Naive thymus-derived CD8-positive, alpha-beta T cell (primary cell): Measurements from ENCODE around the gene MVP. TPM values are rescaled to one million over a fixed set of nuclear protein-coding genes. Genes with fewer than 3 reads are reported as not detected.

Source experiments
- ATAC-seq, 2 donors: fragments of 150-1000 bp; cut with Tn5 transposase in 1 of 2; sonication (Bioruptor Pico), chemical (Tn5 transposase) in 1 of 2; 1 replicate in 1 of 2; 2 replicates in 1 of 2; pipeline ENCODE4 v1.10.0; 2021; ENCODE audit warnings: mild to moderate bottlenecking in 2 of 2, moderate library complexity in 2 of 2
- POLR2A ChIA-PET: fragments of 350-600 bp; sonication (Branson Sonifier 250); formaldehyde crosslinking; loops from one replicate; lab custom pipeline; 2021; ENCODE audit warnings: antibody characterized with exemption; lab: Charles Lee
- DNase-seq, 10 donors: peaks; one replicate each; pipeline versions ENCODE4 v3.0.0 to v3.0.0-alpha.2; 2020 to 2022
- H3K27ac Mint-ChIP-seq, 10 donors: one replicate each; pipeline ENCODE4 v1.8.0; 2020 to 2022; ENCODE audit warnings: mild to moderate bottlenecking in 10 of 10, mixed read lengths in 10 of 10, moderate library complexity in 4 of 10, inconsistent platforms in 1 of 10
- H3K27me3 Mint-ChIP-seq, 5 donors: one replicate each; pipeline ENCODE4 v1.8.0; 2021 to 2022; ENCODE audit warnings: mixed read lengths in 5 of 5
- H3K36me3 Mint-ChIP-seq, 3 donors: one replicate each; pipeline ENCODE4 v1.8.0; 2020 to 2022; ENCODE audit warnings: mixed read lengths in 3 of 3, mild to moderate bottlenecking in 2 of 3, inconsistent platforms in 1 of 3
- H3K4me1 Mint-ChIP-seq, 4 donors: one replicate each; pipeline ENCODE4 v1.8.0; 2021 to 2022; ENCODE audit warnings: mixed read lengths in 4 of 4
- H3K4me3 Mint-ChIP-seq, 10 donors: one replicate each; pipeline ENCODE4 v1.8.0; 2020 to 2022; ENCODE audit warnings: mild to moderate bottlenecking in 10 of 10, mixed read lengths in 10 of 10, moderate library complexity in 6 of 10, inconsistent platforms in 1 of 10
- H3K9me3 Mint-ChIP-seq, 9 donors: one replicate each; pipeline ENCODE4 v1.8.0; 2020 to 2022; ENCODE audit warnings: mixed read lengths in 9 of 9, mild to moderate bottlenecking in 3 of 9, inconsistent platforms in 1 of 9, moderate library complexity in 1 of 9
- polyA plus RNA-seq, 3 donors: library from polyadenylated mRNA; unstranded; fragments of 300-500 nt; fragmentation: Illumina TruSeq; gene quantifications; one replicate each; pipeline ENCODE4 v1.2.3, GENCODE V29; 2021
- total RNA-seq, 8 experiments: library from RNA in 2 of 8; stranded (reverse) in 2 of 8; gene quantifications; one replicate each; pipeline ENCODE4 v1.2.3 and lab custom pipeline; 2021 to 2026

The MVP gene
- total and polyA plus RNA-seq, 5 experiments from 2014 or later, result 120 to 160 (median 132) TPM

DNA sequence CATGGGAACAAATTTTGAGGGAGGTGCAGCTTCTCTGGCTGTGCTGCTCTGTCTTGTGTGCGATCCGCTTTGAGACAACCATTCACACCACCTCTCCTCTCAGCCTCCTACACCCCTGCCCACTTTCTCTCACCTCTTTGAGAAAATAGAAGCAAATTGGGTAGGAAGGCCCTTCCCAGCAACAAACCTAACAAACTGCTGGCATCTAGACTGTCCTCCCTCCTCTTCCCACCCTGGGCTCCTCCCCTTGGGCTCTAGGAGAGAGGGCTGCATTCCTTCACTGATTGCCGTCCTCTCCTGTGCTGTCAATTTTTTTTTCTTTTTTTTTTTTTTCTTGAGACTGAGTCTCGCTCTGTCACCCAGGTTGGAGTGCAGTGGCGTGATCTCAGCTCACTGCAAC lies 29.2 kb downstream of the MVP start:
- Mint-ChIP-seq H3K27ac (peak overlapping the region in 7 of 10 donors; percentile 11 to 88 (median 63)), H3K4me1 (peaks cover 6 to 10% (median 8%) of the 10 kb centered on the region in 4 donors), H3K36me3 (peaks cover 0 to 41% (median 5%) of the 10 kb centered on the region in 3 donors), H3K27me3 (no peaks in the 10 kb centered on the region), H3K4me3 (no peak overlapping the region), H3K9me3 (no peaks in the 10 kb centered on the region)
- DNase-seq (no peak), ATAC-seq (no peak)
- POLR2A ChIA-PET, result interaction anchor here (0.6 to 8.1 kb wide), 11 partner anchors 14 to 827 kb away, joined by 3 to 102 read pairs (median 8); partner anchors contain the start of genes CDIPT, KIF22, MAZ and MVP

DNA sequence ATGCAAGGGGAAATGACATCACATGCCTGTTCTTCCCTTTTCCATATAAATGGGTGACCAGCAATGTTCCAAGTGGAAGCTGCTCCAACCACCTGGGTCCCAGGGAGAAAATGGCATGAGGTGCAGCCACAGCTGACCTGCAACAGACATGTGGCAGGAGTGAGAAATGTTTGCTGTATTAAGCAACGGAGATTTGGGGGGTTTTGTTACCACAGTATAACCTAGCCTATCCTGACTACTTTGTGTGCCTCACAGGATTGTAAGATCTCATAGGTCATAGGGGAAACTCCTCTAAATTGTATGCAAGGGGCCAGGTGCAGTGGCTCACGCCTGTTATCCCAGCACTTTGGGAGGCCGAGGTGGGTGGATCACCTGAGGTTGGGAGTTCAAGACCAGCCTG lies 30.7 kb downstream of the MVP start:
- H3K27ac Mint-ChIP-seq, result peak overlapping the region in 1 of 10 donors; percentile 48
- H3K36me3 Mint-ChIP-seq, result peaks cover 0 to 27% (median 0%) of the 10 kb centered on the region in 3 donors
- POLR2A ChIA-PET, result interaction anchor here (0.6 to 8.1 kb wide), 6 partner anchors 12 to 1620 kb away, joined by 3 to 87 read pairs (median 4); partner anchors contain the start of genes CDIPT, DCTPP1 and MAZ
- no peaks in the 10 kb centered on the region for H3K9me3 Mint-ChIP-seq
- no peaks in the 10 kb centered on the region for H3K27me3 Mint-ChIP-seq
- peaks cover 6 to 8% (median 6%) of the 10 kb centered on the region in 4 donors for H3K4me1 Mint-ChIP-seq
- no peak overlapping the region for H3K4me3 Mint-ChIP-seq
- ATAC-seq (no peak), DNase-seq (no peak)

DNA sequence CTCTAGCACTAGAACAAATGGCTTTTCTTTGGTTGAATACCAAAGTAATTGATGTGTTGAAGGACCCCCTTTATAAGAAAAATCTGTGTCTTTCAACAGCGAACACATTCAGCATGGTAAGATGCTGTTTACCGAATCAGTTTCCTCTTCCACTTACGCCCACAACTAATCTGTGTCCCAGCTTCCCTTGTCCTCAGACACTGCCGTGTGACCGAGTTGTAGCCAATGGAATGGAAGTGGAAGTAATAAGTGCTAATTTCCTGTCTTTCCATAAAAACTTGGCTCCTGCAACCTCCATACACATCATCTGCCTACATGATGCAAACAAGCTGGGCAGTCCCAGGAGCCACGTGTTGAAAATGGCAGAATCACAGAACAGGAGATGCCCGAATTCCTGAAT lies 32.4 kb downstream of the MVP start:
- no peaks in the 10 kb centered on the region for H3K9me3 Mint-ChIP-seq
- DNase-seq, result no peak
- peaks cover 0 to 19% (median 0%) of the 10 kb centered on the region in 3 donors for H3K36me3 Mint-ChIP-seq
- no peaks in the 10 kb centered on the region for H3K27me3 Mint-ChIP-seq
- no peak for ATAC-seq
- no peak overlapping the region for H3K27ac Mint-ChIP-seq
- POLR2A ChIA-PET, result interaction anchor here (0.6 to 8.1 kb wide), 5 partner anchors 10 to 152 kb away, joined by 3 to 87 read pairs (median 4); partner anchors contain the start of genes CDIPT, KIF22 and MAZ
- no peak overlapping the region for H3K4me3 Mint-ChIP-seq
- peaks cover 6 to 8% (median 6%) of the 10 kb centered on the region in 4 donors for H3K4me1 Mint-ChIP-seq

DNA sequence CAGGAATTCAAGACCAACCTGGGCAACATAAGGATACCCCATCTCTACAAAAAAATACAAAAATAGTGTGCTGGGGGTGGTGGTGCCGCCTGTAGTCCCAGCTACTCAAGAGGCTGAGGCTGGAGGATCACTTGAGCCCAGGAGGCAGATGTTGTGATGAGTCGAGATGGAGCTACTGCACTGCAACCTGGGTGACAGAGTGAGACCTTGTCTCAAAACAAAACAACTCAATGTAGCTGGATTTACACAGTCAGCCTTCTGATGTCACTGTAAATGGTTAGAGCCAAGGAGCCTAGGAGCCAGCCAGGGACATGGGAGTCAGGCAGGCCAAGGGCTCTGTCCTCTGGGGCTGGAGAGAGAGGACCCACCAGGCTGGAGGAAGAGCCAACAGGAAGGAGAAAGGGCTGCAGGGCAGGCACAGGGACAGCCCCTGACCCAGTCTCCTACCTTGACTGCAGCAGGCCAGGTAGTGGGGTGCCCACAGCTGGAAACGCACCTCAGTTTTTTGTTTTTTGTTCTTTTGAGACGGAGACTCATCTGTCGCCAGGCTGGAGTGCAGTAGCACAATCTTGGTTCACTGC lies 34.3 kb downstream of the MVP start:
- Mint-ChIP-seq H3K4me1 (peaks cover 0 to 5% (median 2%) of the 10 kb centered on the region in 4 donors), H3K4me3 (no peak overlapping the region), H3K9me3 (no peaks in the 10 kb centered on the region), H3K27ac (peak overlapping the region in 3 of 10 donors; percentile 32 to 37 (median 34)), H3K27me3 (no peaks in the 10 kb centered on the region), H3K36me3 (peaks cover 0 to 22% (median 8%) of the 10 kb centered on the region in 3 donors)
- DNase-seq (no peak), ATAC-seq (no peak)
- POLR2A ChIA-PET, result interaction anchor here (0.6 to 0.7 kb wide), 3 partner anchors 13 to 152 kb away, joined by 3 to 7 read pairs (median 4); no protein-coding TSS in a partner anchor

DNA sequence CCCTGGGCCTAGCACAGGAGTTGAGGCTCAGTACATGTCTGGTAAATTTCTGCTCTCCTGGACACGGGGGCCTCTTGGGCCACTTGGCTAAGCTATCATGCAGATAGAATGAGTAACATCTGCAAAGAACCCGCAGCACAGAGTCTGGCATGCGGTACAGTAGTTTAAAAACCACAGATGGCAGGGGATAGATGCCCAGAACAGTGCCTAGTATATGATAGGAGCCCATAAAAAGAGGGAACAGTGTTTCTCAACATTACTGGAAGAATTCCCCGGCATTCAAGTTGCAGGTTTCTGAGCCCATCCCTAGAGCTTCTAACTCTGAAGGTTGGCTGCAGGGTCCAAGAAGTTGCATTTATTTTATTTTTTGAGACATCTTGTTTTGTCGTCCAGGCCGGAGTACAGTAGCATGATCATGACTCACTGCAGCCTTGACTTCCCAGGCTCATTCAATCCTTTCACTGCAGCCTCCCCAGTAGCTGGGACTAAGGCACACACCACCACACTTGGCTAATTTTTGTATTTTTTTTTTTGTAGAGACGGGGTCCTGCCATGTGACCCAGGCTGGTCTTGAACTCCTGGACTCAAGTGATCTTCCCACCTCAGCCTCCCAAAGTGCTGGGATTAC lies 37.0 kb downstream of the MVP start:
- H3K27me3 Mint-ChIP-seq, result no peaks in the 10 kb centered on the region
- H3K4me3 Mint-ChIP-seq, result no peak overlapping the region
- ATAC-seq (no peak), DNase-seq (no peak)
- POLR2A ChIA-PET, result interaction anchor here (0.9 kb wide), 2 partner anchors 33 to 49 kb away, joined by 3 read pairs; no protein-coding TSS in a partner anchor
- H3K27ac Mint-ChIP-seq, result peak overlapping the region in 2 of 10 donors; percentile 25 to 56
- H3K9me3 Mint-ChIP-seq, result no peaks in the 10 kb centered on the region
- H3K4me1 Mint-ChIP-seq, result peaks cover 4 to 28% (median 18%) of the 10 kb centered on the region in 4 donors
- H3K36me3 Mint-ChIP-seq, result peaks cover 0 to 33% (median 8%) of the 10 kb centered on the region in 3 donors

DNA sequence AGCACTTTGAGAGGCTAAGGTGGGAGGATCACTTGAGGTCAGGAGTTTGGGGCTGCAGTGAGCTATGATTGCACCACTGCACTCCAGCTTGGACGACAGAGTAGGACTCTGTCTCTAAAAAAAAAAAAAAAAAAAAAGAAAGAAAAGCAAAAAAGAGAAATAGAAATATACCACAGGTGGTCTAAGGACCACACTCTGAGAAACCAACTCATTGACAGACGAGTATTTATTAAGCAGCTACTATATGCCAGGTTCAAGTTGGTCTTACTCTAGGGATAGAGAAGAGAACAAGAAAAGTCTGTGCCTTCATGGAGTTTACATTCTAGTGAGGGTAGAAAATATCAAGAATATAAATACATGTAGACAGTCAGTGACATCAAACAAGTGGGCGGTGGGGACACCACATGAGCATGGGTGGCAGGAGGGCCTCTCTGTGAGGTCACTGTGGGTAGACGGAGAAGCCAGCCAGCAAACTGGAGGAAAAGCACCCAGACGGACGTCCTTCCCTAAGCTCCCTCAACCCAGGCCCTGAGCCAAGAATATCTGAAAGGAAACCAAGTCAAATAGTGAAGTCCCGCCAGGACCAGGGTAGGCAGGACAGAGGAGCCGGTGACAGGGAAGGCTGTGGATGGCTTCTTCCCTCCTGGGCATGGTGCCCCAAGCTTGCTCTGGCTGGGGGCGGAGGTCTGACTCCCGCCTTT lies 38.0 kb downstream of the MVP start:
- no peak for DNase-seq
- ATAC-seq, result no peak
- Mint-ChIP-seq H3K4me1 (peaks cover 4 to 33% (median 26%) of the 10 kb centered on the region in 4 donors), H3K9me3 (no peaks in the 10 kb centered on the region), H3K27me3 (no peaks in the 10 kb centered on the region), H3K4me3 (peak overlapping the region in 2 of 10 donors; percentile 26 to 37), H3K27ac (peak overlapping the region in 3 of 10 donors; percentile 25 to 72 (median 34)), H3K36me3 (peaks cover 0 to 33% (median 8%) of the 10 kb centered on the region in 3 donors)
- POLR2A ChIA-PET, result interaction anchor here (0.6 kb wide), 1 partner anchor 47 kb away, joined by 3 read pairs; no protein-coding TSS in a partner anchor

DNA sequence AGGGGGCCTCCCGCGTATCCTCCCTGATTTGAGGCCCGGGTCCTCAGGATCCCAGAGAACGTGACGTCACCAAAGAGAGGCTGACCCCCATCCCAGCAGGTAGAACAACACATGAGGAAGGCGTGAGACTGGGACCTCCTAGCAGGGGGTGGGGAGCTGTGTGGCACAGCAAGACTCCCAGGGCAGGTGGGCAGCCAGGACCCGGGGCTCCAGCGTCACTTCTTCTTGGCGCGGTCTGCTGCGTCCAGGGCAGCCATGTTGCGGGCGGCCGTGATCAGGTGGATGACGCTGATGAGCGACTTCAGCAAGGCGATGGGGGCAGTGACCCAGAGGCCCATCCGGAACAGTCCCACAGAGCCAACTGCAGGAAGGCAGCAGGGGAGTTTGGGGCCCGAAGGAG lies 38.7 kb downstream of the MVP start:
- Mint-ChIP-seq H3K36me3 (peaks cover 0 to 33% (median 8%) of the 10 kb centered on the region in 3 donors), H3K27me3 (no peaks in the 10 kb centered on the region), H3K9me3 (no peaks in the 10 kb centered on the region), H3K4me1 (peaks cover 7 to 36% (median 31%) of the 10 kb centered on the region in 4 donors), H3K4me3 (peak overlapping the region in 1 of 10 donors; percentile 41), H3K27ac (peak overlapping the region in 2 of 10 donors; percentile 34 to 51)
- ATAC-seq (no peak), DNase-seq (no peak)
- POLR2A ChIA-PET, result interaction anchor here (0.6 to 1.5 kb wide), 2 partner anchors 48 to 51 kb away, joined by 3 read pairs; no protein-coding TSS in a partner anchor

DNA sequence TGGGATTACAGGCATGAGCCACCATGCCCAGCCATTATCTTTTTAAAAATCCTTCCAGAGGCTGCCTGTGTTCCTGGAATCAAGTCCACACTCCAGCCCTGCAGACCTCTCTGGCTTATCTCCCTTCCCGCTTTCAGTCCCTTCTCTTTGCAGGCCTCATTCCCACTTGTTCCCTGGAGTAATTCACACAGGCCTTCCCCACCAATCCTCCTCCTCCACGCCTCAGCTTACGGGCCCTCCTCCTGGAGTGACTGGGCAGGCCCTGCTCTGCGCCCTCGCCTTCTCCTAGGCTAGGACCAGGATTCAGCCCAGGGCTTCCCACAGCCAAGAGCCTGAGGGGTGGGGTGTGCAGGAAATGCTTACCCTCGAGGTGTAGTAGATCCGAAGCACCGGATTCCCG lies 40.0 kb downstream of the MVP start:
- no peak for DNase-seq
- Mint-ChIP-seq H3K27ac (no peak overlapping the region), H3K4me3 (peak overlapping the region in 4 of 10 donors; percentile 26 to 93 (median 52)), H3K36me3 (peaks cover 0 to 33% (median 8%) of the 10 kb centered on the region in 3 donors), H3K9me3 (no peaks in the 10 kb centered on the region), H3K27me3 (no peaks in the 10 kb centered on the region), H3K4me1 (peaks cover 7 to 38% (median 31%) of the 10 kb centered on the region in 4 donors)
- POLR2A ChIA-PET, result interaction anchor here (0.6 to 1.5 kb wide), 3 partner anchors 37 to 65 kb away, joined by 3 to 5 read pairs (median 3); no protein-coding TSS in a partner anchor
- no peak for ATAC-seq

DNA sequence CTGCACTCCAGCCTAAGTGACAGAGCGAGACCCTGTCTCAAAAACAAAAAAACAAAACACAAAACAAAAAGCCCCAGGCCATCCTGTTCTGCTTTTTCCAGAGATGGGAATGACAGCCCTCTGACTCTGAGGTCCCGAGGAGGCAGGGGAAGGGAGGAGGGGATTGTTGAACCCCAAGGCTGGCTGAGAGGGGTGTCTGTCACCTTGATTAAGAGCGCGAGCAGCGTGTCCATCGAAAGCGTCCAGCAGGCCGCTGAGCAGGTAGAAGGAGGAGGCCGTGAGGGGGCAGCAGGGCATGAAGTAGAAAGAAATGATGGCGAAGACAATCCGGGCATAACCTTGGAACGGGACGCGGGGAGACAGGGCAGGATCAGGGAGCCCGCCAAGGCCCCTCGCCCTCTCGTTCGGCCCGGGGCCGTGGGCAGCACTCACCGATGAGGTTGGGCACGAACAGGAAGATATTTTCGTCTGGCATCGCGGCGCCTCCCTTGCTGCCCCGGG lies 42.2 kb downstream of the MVP start:
- POLR2A ChIA-PET, result interaction anchor here (0.5 to 2.8 kb wide), 14 partner anchors 10 to 548 kb away, joined by 3 to 13 read pairs (median 4); partner anchors contain the start of genes HIRIP3, KCTD13, MVP and TAOK2
- no peaks in the 10 kb centered on the region for H3K27me3 Mint-ChIP-seq
- ATAC-seq, result no peak
- H3K9me3 Mint-ChIP-seq, result no peaks in the 10 kb centered on the region
- peaks cover 0 to 30% (median 8%) of the 10 kb centered on the region in 3 donors for H3K36me3 Mint-ChIP-seq
- peaks cover 7 to 38% (median 31%) of the 10 kb centered on the region in 4 donors for H3K4me1 Mint-ChIP-seq
- DNase-seq, result no peak
- peak overlapping the region; percentile 92 to 97 (median 95) for H3K4me3 Mint-ChIP-seq
- H3K27ac Mint-ChIP-seq, result peak overlapping the region; percentile 90 to 100 (median 96)

DNA sequence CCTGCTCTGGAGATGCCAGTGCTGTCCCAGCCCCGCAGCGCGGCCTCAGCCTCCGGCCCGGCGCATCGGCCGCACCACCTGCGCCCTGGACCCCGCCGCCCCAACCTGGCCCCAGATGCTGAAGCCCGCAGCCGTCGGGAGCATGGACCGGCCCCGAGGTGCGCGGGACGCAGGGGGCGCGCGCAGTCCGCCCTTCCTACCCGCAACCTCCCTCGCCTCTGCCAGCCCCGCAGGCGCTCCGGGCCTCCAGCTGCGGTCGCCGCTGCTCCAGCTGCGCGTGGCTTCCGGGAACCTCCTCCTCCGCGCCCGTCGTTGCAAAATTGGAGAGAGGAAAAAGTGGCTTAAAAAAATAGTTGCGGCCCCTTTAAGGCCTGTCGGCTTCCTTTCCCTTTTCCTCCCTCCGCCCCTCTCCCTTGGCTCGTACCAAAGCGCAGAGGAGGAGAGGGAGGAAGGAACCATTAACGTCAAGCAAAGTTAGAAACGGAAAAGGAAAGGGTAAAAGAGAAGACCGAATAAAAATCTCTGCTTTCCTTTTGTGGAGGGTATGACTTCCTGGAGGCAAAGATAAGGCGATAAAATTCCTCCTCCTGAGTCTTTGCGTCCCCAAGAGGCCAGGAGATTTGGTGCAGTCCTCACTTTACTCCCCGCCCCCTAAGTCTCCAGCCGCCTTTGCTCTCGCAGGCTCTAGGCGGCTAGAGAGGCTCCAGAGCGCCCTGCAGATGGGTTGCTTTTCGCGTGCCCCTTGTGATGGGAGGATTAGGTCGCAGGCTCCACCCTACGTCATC lies 42.8 kb downstream of the MVP start, which contains the start of gene CDIPT:
Gene CDIPT, minus strand, starts transcription at position 343 of the 785 bp plus-strand sequence. CDS start 369 bp downstream, outside the sequence.
- peak within 1 kb of the TSS; percentile 92 to 97 (median 95) for H3K4me3 Mint-ChIP-seq
- H3K27me3 Mint-ChIP-seq, result no peaks in the 10 kb centered on the region
- H3K4me1 Mint-ChIP-seq, result peaks cover 7 to 38% (median 31%) of the 10 kb centered on the region in 4 donors
- POLR2A ChIA-PET, result interaction anchor here (0.5 to 2.8 kb wide), 19 partner anchors 9 to 547 kb away, joined by 3 to 13 read pairs (median 5); partner anchors contain the start of genes HIRIP3, KCTD13, KIF22 and MVP
- no peaks in the 10 kb centered on the region for H3K9me3 Mint-ChIP-seq
- H3K27ac Mint-ChIP-seq, result peak within 1 kb of the TSS; percentile 97 to 100 (median 99)
- peak; percentile 96 to 99 for ATAC-seq
- H3K36me3 Mint-ChIP-seq, result peaks cover 0 to 28% (median 8%) of the 10 kb centered on the region in 3 donors
- DNase-seq, result peak; percentile 79 to 97 (median 93)

DNA sequence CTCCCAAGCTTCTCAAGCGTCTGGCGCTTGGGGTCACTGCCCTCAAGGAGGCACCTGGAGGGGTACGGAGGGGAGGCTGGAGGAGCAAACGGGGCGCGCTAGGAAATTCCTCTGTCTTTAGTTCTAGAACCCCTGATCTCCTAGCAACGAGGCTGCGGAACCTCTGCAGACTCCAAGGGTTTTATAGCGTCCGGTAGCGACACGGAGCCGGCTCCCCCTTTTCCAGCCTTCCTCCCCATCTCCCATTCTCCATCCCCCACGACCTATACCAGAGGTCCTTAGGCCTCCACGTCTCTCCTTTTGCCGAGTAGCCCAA lies 43.4 kb downstream of the MVP start:
- POLR2A ChIA-PET, result interaction anchor here (0.5 to 2.8 kb wide), 18 partner anchors 9 to 164 kb away, joined by 3 to 13 read pairs (median 5); partner anchors contain the start of genes HIRIP3, KCTD13, KIF22 and MVP
- Mint-ChIP-seq H3K27ac (peak overlapping the region; percentile 97 to 100 (median 99)), H3K4me3 (peak overlapping the region; percentile 84 to 97 (median 95)), H3K4me1 (peaks cover 7 to 36% (median 31%) of the 10 kb centered on the region in 4 donors), H3K27me3 (no peaks in the 10 kb centered on the region), H3K9me3 (no peaks in the 10 kb centered on the region), H3K36me3 (peaks cover 0 to 23% (median 6%) of the 10 kb centered on the region in 3 donors)
- ATAC-seq (no peak), DNase-seq (no peak)
